Smooth muscle cell of the pulmonary artery (primary cell): Measurements from ENCODE around the gene FMR1NB. TPM values are rescaled to one million over a fixed set of nuclear protein-coding genes. Genes with fewer than 3 reads are reported as not detected.

ENCODE experiments used
- total RNA-seq: library from RNA; depleted of rRNA; stranded (reverse); fragments of >200 nt; gene quantifications from 2 replicates; pipeline ENCODE4 v1.2.3, GENCODE V29; 2014

Gene FMR1NB, protein sequence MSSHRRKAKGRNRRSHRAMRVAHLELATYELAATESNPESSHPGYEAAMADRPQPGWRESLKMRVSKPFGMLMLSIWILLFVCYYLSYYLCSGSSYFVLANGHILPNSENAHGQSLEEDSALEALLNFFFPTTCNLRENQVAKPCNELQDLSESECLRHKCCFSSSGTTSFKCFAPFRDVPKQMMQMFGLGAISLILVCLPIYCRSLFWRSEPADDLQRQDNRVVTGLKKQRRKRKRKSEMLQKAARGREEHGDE
- total RNA-seq: not detected in 2 replicates

DNA sequence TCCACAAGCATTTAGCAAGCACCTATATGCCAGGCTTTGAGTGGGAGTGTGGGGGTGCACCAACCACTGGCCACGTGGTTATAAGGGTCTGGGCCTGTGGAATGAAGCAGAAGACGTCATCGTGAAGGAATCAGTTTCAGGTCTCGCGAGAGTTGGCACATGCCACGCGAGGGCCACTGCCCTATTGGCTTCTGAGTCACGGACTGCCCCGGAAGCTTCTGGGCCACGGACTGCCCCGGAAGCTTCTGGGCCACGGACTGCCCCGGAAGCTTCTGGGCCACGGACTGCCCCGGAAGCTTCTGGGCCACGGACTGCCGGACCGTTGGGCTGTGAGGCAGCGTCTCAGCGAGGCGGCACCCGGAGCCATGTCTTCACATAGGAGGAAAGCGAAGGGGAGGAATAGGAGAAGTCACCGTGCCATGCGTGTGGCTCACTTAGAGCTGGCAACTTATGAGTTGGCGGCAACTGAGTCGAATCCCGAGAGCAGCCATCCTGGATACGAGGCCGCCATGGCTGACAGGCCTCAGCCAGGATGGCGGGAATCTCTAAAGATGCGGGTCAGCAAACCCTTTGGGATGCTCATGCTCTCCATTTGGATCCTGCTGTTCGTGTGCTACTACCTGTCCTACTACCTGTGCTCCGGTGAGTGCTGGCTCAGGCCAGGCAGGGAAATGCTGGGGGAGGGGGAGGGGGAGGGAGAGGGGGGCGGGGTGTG is at the start of gene FMR1NB:
FMR1NB (plus strand) TSS at position 300 of the 715 bp plus-strand sequence; CDS start at position 366, 66 bp downstream.

Other genes starting within 250 kb of the FMR1NB start
- gene FMR1, start 69.4 kb upstream of the FMR1NB start, total RNA-seq: 16.4 and 23.1 TPM in 2 replicates